NCI-H1436 (cell line): ENCODE data around the gene MIB2.

ENCODE experiments used
- DNase-seq: peaks from one replicate; lab custom pipeline; 2025; lab: John Stamatoyannopoulos, UW

Gene MIB2

DNA sequence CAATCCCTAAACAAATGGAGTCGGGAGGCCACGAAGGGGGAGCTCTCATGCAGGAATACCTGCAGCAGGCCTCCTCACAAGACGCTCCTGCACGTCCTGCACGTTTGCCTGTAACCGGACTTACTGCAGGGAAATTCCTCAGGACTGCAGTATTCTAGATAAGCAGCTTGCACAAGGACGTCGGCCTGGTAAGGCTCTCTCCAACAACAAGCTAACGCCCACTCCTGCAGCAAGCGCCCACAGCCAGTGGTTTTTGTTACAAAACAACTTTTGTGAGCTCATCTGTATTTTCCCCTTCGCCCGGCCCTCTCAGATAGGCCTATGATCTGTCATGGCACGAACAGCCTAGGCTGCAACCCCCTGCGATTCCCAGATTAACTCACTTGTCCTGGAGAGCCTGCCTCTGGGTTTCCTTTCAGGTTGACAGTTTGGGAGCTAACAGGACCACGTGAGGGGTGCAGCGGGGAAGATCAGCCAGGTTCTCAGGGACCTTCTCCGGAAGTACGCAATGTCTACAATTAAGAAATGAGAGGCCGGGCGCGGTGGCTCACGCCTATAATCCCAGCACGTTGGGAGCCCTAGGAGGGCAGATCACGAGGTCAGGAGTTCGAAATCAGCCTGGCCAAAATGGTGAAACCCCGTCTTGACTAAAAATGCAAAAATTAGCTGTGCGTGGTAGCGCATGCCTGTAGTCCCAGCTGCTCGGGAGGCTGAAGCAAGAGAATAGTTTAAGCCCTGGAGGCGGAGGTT is 921 bp upstream of the MIB2 start:
- DNase-seq, result no peak

DNA sequence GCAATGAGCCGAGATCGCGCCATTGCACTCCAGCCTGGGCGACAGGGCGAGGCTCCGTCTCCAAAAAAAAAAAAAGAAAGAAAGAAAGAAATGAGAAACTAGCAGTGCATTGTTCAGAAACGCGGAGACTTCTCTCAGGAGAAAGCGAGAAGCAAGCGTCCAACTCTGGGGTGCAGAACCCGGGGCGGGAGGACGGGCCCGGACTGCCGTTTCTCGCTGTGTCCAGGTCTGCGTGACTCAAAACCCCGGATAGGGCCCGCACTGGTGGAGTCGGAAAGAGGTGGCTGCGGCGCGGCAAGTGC is 395 bp upstream of the MIB2 start:
- DNase-seq, result no peak

DNA sequence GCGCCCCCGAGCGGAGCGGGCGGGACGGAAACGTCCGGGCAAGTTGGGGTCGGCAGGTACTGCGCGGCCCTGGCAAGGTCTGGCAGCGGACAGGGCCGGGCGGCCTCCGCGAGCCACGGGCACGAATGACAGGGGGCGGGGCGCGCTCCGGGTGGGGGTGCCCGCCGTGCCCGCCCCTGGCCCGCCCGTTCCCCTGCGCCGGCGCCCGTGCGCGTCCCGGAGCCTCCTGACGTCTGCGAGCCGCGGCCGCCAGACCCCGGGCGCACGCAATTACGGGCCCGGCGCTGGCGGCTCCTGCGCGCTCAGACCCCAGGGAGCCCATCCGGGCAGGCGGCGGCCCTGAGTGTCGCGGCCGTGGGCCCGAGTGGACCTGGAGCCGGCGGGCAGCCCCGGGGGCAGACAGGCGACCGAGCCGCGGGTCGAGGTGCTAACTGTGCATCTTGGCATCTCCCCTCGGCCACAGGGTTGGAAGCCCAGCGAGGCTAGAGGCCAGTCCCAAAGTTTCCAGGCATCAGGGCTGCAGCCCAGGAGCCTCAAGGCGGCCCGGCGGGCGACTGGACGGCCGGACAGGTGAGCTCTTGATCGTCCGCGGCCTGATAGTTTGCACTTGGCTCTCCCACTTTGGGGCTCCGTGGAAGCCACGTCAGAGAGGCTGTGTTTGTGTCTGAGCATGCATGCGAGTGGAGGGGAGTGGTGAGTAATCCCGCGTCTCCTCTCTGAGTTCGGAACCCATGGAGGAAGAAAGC is 918 bp downstream of the MIB2 start:
- no peak for DNase-seq

DNA sequence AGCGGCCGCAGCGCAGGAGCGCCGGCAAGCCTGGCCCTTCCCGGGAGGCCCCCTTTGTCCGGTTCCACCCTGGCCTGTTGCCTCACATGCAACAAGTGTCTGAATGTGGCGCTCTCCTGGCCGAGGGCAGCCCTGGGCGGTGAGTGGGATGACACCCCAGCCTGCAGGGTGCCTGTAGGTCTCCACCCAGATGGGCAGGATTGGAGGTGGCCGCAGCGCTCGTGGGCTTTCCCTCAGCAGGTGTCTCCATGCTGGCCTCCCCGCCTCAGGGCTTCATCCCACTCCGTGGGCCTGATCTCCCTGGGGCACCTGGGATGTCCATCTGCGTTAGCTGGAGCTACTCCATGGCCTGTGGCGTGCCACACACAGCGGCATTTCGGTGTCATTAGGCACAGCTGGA is 1.5 kb downstream of the MIB2 start:
- no peak for DNase-seq

DNA sequence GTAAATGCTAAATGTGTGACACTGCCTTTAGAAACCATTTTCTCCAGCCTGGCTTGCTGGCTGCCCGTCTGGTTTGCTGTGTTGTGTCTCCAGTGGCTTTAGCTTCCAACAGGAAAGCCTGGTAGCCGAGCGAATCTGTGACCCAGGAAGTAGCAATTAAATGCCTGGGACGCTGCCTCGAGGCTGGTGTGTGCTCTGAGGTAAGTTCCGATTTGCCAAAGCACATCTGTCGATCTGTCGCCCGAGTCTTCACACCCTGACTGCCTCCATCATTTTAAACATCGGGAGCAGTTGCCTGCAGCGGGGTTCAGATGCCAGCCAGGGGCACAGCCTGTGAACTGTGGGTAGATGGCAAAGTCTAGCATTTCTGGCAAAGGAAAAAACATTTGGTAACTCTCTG is 2.2 kb downstream of the MIB2 start:
- DNase-seq, result no peak

DNA sequence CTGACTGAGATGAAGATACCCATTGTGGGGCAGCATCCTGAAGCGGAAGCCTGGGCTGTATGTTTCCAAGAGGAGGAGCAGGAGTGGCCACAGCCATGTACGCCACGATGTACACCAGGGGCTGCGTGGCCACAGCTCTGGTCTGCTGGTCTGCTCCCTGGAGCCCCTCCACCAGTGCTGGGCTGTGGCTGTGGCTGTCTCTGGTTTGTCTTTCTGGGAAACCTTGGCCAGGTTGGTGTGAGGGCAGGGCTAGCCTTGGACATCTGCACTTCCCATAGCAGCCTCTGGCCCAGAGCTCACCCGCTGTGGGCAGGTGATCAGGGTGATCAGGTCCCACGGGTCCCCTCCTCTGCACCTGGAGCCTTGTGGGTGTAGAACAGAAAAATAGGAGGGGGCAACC is 2.6 kb downstream of the MIB2 start:
- no peak for DNase-seq

DNA sequence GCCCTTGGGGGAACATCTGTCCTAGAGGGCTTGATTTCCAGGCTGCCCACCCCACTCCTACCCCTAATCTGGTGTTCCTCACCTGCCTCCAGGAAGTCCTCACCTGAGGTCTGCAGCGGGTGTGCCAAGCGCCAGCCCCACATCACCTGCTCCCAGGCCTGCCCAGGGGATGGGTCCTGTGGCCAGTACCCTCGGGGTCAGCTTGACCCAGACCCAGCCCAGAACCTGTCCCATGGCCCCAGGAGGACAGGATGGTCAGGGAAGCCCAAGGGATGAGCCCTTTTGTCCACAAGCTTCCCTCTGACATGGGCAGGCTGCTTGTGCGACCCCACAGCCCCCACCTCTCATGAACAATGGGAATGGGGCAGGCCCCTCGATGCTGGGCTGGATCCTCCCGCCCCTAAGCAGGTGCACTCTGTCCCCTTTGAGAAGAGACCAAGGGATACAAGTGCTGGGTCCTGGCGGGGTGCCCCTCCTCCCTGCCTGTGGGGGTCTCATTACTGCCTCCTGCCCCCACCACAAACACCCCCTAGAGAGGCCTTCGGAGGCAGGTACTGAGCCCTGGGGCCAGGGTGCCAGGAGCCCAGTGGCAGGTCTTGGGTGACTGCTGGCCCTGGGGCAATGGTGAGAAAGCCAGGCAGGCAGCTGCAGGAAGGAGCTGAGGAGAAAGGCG is 3.2 kb downstream of the MIB2 start:
- no peak for DNase-seq

DNA sequence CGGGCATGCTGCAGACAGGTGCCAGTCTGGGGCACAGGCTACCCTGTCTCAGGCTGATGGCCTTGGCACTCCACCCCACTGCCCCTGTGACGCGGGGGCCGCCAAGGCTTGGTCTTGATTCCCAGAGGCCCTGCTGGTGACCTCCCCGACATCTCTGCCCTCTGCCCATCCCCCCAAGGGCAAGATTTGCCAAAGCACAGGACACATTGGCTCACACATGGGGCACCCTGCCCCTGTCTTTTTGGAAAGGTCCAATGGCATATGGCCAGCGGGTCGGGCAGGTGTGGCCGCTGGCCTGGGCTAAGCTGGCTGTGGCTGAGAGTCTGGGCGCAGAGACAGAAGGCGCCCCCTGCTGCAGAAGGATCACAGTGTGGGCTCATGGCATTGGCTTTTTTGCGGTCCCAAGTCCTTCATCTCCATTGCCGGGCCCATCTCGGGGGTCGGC is 4.6 kb downstream of the MIB2 start:
- no peak for DNase-seq

DNA sequence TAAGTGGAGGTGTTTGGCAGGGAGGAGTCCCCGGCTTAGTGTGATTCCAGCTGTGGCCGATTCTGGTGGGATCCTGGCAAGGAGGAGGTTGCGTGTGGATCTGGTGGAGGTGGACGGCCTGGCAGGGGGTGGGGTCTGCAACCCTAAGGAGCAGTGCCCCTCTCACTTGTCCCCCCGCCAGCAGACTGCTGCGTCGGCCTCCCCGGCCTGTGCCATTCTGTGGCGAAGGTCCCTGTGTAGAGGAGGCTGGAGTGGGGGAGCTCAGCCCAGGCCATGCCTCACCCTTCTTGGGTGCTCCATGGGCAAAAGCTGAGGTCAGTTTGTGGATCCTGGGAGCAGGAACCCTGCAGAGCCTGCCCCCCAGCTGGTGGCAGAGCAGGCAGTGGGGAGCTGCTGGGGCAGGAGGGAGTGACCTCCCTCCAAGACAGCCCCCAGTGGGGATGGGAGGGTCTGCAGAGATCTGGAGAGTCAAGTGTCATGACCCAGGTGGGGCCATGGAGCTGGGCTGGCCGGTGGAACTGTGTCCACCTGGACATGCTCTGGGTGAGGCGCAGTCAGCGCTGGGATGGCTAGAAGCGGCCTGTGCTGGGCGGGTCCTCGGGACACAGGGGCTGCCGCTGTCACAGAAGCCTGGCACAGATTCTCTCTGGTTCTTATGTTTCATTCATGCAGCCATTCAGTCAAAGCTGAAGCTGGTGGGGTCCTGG is 5.3 kb downstream of the MIB2 start:
- DNase-seq, result no peak

DNA sequence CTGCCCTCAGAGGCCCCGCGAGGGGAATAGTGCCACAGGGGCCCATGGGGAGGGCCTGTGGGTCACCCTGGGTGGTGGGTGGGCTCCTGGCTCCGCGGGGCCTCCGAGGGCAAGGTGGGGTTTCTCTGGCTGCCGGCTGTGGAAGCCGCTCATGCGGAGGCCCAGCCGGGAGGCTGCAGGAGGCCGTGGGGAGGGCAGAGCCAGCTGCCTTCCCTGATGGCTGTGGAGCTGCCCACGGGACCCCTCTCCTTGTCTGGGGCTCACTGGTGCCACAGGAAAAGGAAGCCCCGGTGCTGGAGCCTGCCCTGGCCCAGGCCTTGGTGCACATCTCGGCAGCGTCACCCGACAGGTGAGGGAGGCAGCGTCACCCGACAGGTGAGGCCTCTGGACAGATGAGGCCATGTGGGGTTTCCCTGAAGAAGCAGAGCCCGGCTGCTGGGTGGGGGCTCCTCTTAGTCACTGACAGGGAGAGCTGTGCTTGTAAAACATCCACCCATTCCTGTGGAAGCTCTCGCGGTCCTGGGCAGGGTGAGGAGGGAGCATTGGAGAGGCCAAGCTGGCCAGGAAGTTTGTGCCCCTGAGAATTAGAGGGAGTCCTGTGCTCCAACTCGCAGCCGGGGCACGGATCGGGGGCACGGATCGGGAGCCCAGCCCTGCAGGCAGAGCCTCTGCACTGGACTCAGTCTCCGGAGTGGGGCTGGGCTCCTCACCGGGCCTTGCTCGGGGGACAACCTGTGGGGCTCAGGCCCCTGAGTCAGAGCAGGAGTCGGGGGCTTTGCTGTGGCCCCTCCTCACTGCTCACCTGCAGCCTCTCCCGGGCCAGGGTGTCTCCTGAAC is 6.1 kb downstream of the MIB2 start:
- DNase-seq, result no peak

DNA sequence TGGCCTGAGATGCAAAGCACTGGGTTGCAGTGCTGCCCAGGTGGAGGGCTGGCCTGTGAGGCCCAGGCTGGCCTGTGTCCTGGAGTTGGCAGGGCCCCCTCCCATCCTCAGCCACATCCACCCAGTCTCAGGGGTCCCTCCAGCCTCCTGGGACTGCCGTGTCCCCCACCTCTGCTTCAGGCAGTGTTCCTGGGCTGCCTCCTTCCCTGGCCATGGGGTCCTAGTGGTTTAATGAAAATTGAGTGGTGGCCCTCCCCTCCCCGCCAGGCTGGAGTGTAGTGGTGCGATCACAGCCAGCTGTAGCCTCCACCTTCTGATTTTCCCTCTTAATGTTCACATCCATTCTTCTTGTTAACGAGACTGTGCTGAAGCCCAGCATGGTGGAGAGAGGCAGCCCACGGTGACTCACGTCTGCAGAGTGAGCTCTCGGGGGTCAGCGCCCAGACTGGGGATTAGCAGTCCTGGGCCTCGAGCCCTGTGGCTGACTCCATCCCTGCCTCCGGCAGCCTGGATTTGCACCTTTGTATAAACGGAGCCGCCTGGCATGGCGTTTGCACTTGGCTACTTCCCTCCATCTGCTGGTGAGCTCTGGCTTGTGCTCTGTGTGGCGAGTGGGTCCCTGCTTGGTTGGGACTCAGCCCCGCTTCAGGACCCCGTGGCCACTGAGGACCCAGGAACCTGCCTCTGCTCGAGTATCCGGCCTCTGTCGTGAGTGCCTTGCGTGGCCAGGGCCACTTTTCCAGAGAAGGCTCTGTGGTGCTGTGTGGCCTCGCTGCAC is 6.9 kb downstream of the MIB2 start:
- DNase-seq, result no peak

DNA sequence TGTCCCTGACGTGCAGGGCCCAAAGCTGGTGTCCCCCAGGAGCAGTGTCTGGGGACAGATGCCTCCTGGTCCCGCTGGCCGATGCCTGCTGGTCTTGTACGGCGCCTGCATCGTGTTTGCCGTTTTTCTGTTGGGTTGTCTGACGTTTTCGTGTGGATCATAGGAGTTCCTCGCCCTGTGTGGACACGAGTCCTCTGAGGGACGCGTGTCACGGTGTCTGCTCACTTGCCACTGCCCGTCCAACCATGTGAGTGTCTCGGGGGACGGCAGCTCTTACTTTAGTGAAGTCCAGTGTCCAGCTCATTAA is 7.4 kb downstream of the MIB2 start:
- DNase-seq, result no peak

DNA sequence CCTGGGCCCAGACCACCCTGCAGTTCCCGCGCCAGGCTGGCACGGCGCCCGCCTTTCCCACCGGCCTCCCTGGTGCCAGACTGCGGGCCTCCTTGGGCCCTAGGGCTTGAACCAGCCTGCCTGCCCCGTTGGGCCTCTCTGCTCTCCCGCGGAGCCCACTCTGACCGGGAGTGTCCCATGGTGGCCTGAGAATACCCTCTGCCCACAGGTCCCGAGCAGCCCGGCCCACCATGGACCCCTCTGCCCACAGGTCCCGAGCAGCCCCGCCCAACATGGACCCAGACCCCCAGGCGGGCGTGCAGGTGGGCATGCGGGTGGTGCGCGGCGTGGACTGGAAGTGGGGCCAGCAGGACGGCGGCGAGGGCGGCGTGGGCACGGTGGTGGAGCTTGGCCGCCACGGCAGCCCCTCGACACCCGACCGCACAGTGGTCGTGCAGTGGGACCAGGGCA is 7.9 kb downstream of the MIB2 start:
- DNase-seq, result no peak

DNA sequence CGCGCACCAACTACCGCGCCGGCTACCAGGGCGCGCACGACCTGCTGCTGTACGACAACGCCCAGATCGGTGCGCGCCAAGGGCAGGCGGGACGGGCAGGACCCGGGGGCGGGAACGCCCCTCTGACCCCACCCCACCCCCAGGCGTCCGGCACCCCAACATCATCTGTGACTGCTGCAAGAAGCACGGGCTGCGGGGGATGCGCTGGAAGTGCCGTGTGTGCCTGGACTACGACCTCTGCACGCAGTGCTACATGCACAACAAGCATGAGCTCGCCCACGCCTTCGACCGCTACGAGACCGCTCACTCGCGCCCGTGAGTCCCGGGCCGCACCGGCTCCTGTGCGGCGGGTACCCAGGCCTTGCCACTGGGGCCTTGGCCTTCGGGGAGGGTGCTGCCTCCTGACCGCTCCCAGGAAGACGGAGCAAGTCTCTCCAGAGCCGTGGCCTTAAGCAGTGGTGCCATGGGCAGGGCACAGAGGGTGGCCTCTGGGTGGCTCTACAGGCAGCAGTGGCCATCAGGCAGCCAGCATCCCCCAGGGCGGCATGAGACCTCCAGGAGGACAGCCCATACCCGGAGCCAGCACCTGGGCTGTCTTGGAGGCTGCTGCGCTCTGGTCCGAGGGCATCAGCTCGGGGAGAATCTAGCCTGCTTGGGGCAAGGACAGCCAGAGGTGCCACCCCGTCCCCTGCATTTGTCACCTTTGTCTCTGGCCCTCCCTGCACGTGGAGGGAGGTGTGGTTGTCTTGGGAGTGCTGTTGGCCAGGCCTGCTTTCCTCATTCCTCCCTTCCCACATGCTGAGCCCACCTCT is 8.5 kb downstream of the MIB2 start:
- no peak for DNase-seq

DNA sequence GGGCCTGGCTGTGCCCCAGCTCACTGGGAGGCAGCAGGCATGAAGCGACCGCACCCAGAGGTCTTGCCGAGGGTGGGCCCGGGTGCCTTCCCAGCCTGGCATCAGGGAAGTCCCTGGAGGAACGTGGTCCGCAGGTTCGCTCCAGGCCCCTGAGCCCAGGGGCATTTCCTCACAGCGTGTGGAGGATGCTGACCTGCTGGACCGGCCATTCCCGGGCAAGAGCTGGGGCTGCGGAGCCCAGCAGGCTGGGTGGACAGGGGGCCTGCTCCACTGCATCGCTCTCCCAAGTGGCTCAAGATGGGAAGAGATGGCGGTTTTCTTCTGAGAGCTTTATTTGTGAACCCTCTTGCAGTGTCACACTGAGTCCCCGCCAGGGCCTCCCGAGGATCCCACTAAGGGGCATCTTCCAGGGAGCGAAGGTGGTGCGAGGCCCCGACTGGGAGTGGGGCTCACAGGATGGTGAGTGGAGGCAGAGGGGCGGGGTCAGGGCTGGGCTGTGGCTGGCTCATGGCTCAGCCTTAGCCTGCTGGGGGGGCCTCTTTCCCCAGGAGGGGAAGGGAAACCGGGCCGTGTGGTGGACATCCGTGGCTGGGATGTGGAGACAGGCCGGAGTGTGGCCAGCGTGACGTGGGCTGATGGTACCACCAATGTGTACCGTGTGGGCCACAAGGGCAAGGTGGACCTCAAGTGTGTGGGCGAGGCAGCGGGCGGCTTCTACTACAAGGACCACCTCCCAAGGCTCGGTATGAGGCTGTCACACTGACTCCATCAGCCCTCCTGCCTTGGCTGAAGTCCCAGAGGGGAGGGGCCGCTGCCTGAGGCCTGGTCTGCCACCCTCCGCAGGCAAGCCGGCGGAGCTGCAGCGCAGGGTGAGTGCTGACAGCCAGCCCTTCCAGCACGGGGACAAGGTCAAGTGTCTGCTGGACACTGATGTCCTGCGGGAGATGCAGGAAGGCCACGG is 9.4 kb downstream of the MIB2 start:
- no peak for DNase-seq

DNA sequence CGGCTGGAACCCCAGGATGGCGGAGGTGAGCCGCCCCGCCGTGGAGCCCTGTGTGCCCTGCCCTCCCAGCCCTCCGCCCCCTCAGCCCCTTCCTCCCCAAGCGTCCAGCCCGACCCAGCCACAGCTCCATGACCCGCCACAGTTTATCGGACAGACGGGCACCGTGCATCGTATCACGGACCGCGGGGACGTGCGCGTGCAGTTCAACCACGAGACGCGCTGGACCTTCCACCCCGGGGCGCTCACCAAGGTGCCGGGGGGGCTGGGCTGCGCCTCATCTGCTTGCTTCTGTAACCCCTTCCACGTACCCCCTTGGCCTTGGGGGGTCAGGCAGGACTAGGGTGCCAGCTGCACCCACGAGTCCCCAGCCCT is 10.1 kb downstream of the MIB2 start:
- DNase-seq, result no peak

DNA sequence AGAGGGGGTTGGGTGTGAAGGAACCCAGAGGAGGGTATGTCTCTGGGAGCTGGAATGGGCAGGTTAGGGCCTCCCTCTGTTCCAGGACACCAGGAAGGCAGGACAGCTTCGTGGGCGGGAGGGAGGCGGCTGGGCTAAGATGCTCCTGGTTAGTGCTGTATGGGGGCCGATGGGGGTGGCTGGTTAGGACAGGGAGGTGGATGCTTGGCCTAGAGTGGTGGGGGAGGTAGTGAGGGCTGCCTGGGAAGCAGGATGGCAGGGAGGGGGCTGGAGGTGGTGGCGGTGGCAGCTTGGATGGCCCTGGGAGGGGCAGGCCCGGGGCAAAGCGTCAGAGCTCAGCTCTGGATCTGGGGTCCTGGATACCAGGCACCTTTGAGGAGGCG is 10.5 kb downstream of the MIB2 start:
- no peak for DNase-seq

DNA sequence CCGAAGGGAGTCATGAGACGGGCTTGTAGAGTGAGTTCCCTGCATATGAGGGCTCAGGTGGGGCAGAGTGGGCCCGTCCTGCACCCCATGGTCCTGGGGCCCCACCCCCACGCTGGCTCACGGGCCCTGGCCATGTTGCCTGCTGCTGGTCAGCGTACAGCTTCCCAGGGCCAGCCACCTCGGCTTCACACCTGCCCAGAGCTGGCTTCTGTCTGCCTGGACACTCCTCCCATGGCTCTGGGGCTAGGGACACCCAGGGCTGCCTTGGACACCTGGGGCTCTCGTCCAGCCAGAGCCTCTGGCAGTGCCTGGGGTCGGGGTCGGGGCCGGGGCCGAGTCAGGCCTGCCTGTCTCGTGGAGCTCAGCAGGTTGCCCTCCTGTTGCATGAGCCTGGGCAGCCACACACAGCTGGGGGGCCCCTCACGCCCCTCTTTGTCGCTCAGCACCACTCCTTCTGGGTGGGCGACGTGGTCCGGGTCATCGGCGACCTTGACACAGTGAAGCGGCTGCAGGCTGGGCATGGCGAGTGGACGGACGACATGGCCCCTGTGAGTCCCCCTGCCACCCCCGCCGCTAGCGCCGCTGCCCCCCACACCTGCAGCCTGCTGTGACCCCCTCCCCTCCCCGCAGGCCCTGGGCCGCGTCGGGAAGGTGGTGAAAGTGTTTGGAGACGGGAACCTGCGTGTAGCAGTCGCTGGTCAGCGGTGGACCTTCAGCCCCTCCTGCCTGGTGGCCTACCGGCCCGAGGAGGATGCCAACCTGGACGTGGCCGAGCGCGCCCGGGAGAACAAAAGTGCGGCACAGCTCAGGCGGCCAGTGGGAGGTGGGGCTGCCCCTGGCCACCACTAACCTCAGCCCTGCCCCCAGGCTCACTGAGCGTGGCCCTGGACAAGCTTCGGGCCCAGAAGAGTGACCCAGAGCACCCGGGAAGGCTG is 11.2 kb downstream of the MIB2 start:
- DNase-seq, result no peak
